LHCN-M2 (cell line): Measurements from ENCODE around the gene SLC25A1. TPM values are rescaled to one million over a fixed set of nuclear protein-coding genes. Genes with fewer than 3 reads are reported as not detected.

ENCODE experiments used
- DNase-seq: peaks from one replicate; pipeline ENCODE4 v3.0.0-alpha.2; 2012; ENCODE audit warnings: low read depth
- total RNA-seq: library from RNA; depleted of rRNA; stranded (reverse); fragments of >200 nt; gene quantifications from 2 replicates; pipeline ENCODE4 v1.2.3, GENCODE V29; 2014

SLC25A1 gene
- total RNA-seq, 1 experiment from 2014 or later, result 101 TPM

GRCh38 chr22:19181786-19182471, 3.4 kb upstream of the SLC25A1 start:
- DNase-seq, result no peak

GRCh38 chr22:19180740-19181410, 2.3 kb upstream of the SLC25A1 start:
- DNase-seq, result no peak

GRCh38 chr22:19180234-19180633, 1.7 kb upstream of the SLC25A1 start:
- no peak for DNase-seq

- DNase-seq, result peak; percentile 64
These were observed 1.0 kb upstream of the SLC25A1 start for GRCh38 chr22:19179497-19180048.

- DNase-seq, result peak; percentile 22
These were observed 375 bp downstream of the SLC25A1 start for GRCh38 chr22:19178065-19178656.

- DNase-seq, result no peak
These were observed 1.1 kb downstream of the SLC25A1 start for GRCh38 chr22:19177164-19178064.

GRCh38 chr22:19176732-19177131, 1.8 kb downstream of the SLC25A1 start:
- no peak for DNase-seq

- DNase-seq, result no peak
These were observed 2.3 kb downstream of the SLC25A1 start for GRCh38 chr22:19176175-19176643.

GRCh38 chr22:19175602-19176174, 2.8 kb downstream of the SLC25A1 start:
- DNase-seq, result no peak

- DNase-seq, result no peak
These were observed 3.4 kb downstream of the SLC25A1 start for GRCh38 chr22:19175026-19175601.

GRCh38 chr22:19174106-19175025, 4.2 kb downstream of the SLC25A1 start:
- peak; percentile 81 for DNase-seq

GRCh38 chr22:19173047-19174035, 5.2 kb downstream of the SLC25A1 start:
- no peak for DNase-seq

- DNase-seq, result no peak
These were observed 6.1 kb downstream of the SLC25A1 start for GRCh38 chr22:19172213-19173046.

GRCh38 chr22:19169947-19170318, 8.6 kb downstream of the SLC25A1 start:
- DNase-seq, result no peak

GRCh38 chr22:19169002-19169946, 9.3 kb downstream of the SLC25A1 start:
- no peak for DNase-seq
